IMR-90 (cell line): ENCODE measurements around the gene GAREM1. TPM values are rescaled to one million over a fixed set of nuclear protein-coding genes. Genes with fewer than 3 reads are reported as not detected.

Experiments
- ATAC-seq: fragments of 200-7000 bp; cut with Tn5 transposase; 2 replicates; pipeline ENCODE4 v1.9.1; 2020; ENCODE audit warnings: low read depth, mild to moderate bottlenecking, moderate library complexity
- BruUV-seq: library from RNA; stranded (reverse); fragments of 400-500 nt; replicated peaks from 2 replicates; lab custom pipeline; 2021; lab: Mats Ljungman, UMichigan
- CTCF ChIA-PET: fragments of 300-600 bp; formaldehyde crosslinking; extraction: SDS; loops from one replicate; lab custom pipeline; 2021; ENCODE audit warnings: antibody characterized with exemption; lab: Yijun Ruan, JAX
- POLR2A ChIA-PET: fragments of 300-600 bp; sonication (Branson Sonifier 250); formaldehyde crosslinking; loops from one replicate; lab custom pipeline; 2022; ENCODE audit warnings: antibody characterized with exemption; ENCODE audit not compliant: unreplicated experiment; lab: Charles Lee
- DNase-seq: peaks from one replicate; pipeline ENCODE4 v3.0.0; 2013
- H2AFZ ChIP-seq: replicated peaks from 2 replicates; pipeline ENCODE3; 2013; ENCODE audit warnings: low read length, mild to moderate bottlenecking; ENCODE audit not compliant: poor library complexity
- H2AK5ac ChIP-seq: 2 replicates; pipeline ENCODE4 v1.6.1; 2013; ENCODE audit warnings: low read depth, low read length, inconsistent platforms
- H2AK9ac ChIP-seq: replicated peaks from 2 replicates; pipeline ENCODE3; 2013; ENCODE audit warnings: mild to moderate bottlenecking, low read depth, low read length, moderate library complexity; ENCODE audit not compliant: poor library complexity
- H2BK120ac ChIP-seq: 2 replicates; pipeline ENCODE4 v1.6.1; 2013; ENCODE audit warnings: low read depth, low read length, inconsistent platforms
- H2BK15ac ChIP-seq: 3 replicates; pipeline ENCODE4 v1.6.1; 2013; ENCODE audit warnings: low read depth, low read length, inconsistent platforms
- H2BK20ac ChIP-seq: 2 replicates; pipeline ENCODE4 v1.6.1; 2013; ENCODE audit warnings: low read depth, mild to moderate bottlenecking, inconsistent platforms, low read length, moderate library complexity
- H2BK5ac ChIP-seq: 2 replicates; pipeline ENCODE4 v1.6.1; 2013; ENCODE audit warnings: mild to moderate bottlenecking, low read depth, low read length, inconsistent platforms; ENCODE audit not compliant: poor library complexity, severe bottlenecking
- H3K14ac ChIP-seq: replicated peaks from 2 replicates; pipeline ENCODE4 v1.6.1; 2013; ENCODE audit warnings: low read depth, low read length, inconsistent platforms
- H3K18ac ChIP-seq: 2 replicates; pipeline ENCODE4 v1.6.1; 2013; ENCODE audit warnings: low read depth, low read length, control low read depth
- H3K23ac ChIP-seq: 2 replicates; pipeline ENCODE4 v1.6.1; 2013; ENCODE audit warnings: low read depth, low read length, inconsistent platforms
- H3K27ac ChIP-seq: 2 replicates; pipeline ENCODE4 v1.5.1; 2013; ENCODE audit warnings: mild to moderate bottlenecking, control low read depth, low read length; ENCODE audit not compliant: insufficient read depth
- H3K27me3 ChIP-seq: 2 replicates; pipeline ENCODE4 v1.6.1; 2013; ENCODE audit warnings: low read length; ENCODE audit not compliant: control insufficient read depth, insufficient read depth
- H3K36me3 ChIP-seq: 2 replicates; pipeline ENCODE4 v1.6.1; 2013; ENCODE audit warnings: low read length, mixed read lengths; ENCODE audit not compliant: control insufficient read depth, insufficient read depth
- H3K4ac ChIP-seq: 2 replicates; pipeline ENCODE4 v1.6.1; 2013; ENCODE audit warnings: low read depth, low read length, inconsistent platforms
- H3K4me1 ChIP-seq: 2 replicates; pipeline ENCODE4 v1.6.1; 2013; ENCODE audit warnings: low read length, mixed read lengths; ENCODE audit not compliant: control insufficient read depth, insufficient read depth
- H3K4me2 ChIP-seq: 2 replicates; pipeline ENCODE4 v1.6.1; 2013; ENCODE audit warnings: low read depth, mild to moderate bottlenecking, control low read depth, low read length, moderate library complexity
- H3K4me3 ChIP-seq: 2 replicates; pipeline ENCODE4 v1.5.1; 2013; ENCODE audit warnings: low read depth, mild to moderate bottlenecking, control low read depth, low read length, moderate library complexity; ENCODE audit not compliant: insufficient read depth
- H3K56ac ChIP-seq: 2 replicates; pipeline ENCODE4 v1.6.1; 2013; ENCODE audit warnings: low read length, inconsistent platforms; ENCODE audit not compliant: insufficient read depth; ENCODE audit errors: extremely low read depth
- H3K79me1 ChIP-seq, 2 experiments: 2 replicates each; pipeline ENCODE4 v1.6.1; 2013; ENCODE audit warnings: low read length in 2 of 2, inconsistent platforms in 1 of 2, low read depth in 1 of 2
- H3K9ac ChIP-seq: 2 replicates; pipeline ENCODE4 v1.6.1; 2013; ENCODE audit warnings: low read depth, low read length, control low read depth
- H3K9me1 ChIP-seq: 2 replicates; pipeline ENCODE4 v1.6.1; 2013; ENCODE audit warnings: low read length, inconsistent platforms; ENCODE audit not compliant: insufficient read depth
- H3K9me3 ChIP-seq: 2 replicates; pipeline ENCODE4 v1.6.1; 2013; ENCODE audit warnings: low read length; ENCODE audit not compliant: control insufficient read depth, insufficient read depth
- H4K20me1 ChIP-seq: 2 replicates; pipeline ENCODE4 v1.6.1; 2013; ENCODE audit warnings: low read length, inconsistent platforms; ENCODE audit not compliant: insufficient read depth
- H4K5ac ChIP-seq: 2 replicates; pipeline ENCODE4 v1.6.1; 2013; ENCODE audit warnings: mild to moderate bottlenecking, low read depth, low read length, control low read depth
- H4K8ac ChIP-seq, 2 experiments: 2 replicates each; pipeline ENCODE4 v1.6.1; 2013; ENCODE audit warnings: low read depth in 2 of 2, low read length in 2 of 2, control low read depth in 1 of 2, inconsistent platforms in 1 of 2
- H4K91ac ChIP-seq: 2 replicates; pipeline ENCODE4 v1.6.1; 2013; ENCODE audit warnings: low read depth, low read length, inconsistent platforms; ENCODE audit not compliant: insufficient read depth
- BHLHE40 ChIP-seq: fragments of 150-350 bp; IDR thresholded peaks from 2 replicates; pipeline ENCODE4 v1.6.1; 2016; ENCODE audit warnings: mild to moderate bottlenecking, low read depth, low read length
- CEBPB ChIP-seq: IDR thresholded peaks from 2 replicates; pipeline ENCODE4 v1.6.1; 2012; ENCODE audit warnings: low read depth, low read length, improper control_type of control experiment
- CHD1 ChIP-seq: IDR thresholded peaks from 2 replicates; pipeline ENCODE4 v1.6.1; 2012; ENCODE audit warnings: low read depth, low read length, improper control_type of control experiment
- FOS ChIP-seq: fragments of 150-350 bp; IDR thresholded peaks from 2 replicates; pipeline ENCODE4 v1.6.1; 2016; ENCODE audit warnings: low read depth, low read length
- MAFK ChIP-seq: IDR thresholded peaks from 2 replicates; pipeline ENCODE4 v1.6.1; 2012; ENCODE audit warnings: low read depth, low read length, improper control_type of control experiment
- MAZ ChIP-seq: IDR thresholded peaks from 2 replicates; pipeline ENCODE4 v1.6.1; 2012; ENCODE audit warnings: low read depth, mild to moderate bottlenecking, low read length, improper control_type of control experiment, moderate library complexity, borderline replicate concordance
- MXI1 ChIP-seq: IDR thresholded peaks from 2 replicates; pipeline ENCODE4 v1.6.1; 2012; ENCODE audit warnings: low read depth, mild to moderate bottlenecking, low read length, moderate library complexity, borderline replicate concordance
- NFE2L2 ChIP-seq: fragments of 150-350 bp; IDR thresholded peaks from 2 replicates; pipeline ENCODE4 v1.6.1; 2016; ENCODE audit warnings: low read depth, mild to moderate bottlenecking, low read length
- POLR2A ChIP-seq: IDR thresholded peaks from 2 replicates; pipeline ENCODE4 v1.6.1; 2012; ENCODE audit warnings: mild to moderate bottlenecking, low read depth, low read length
- RAD21 ChIP-seq: IDR thresholded peaks from 2 replicates; pipeline ENCODE4 v1.6.1; 2012; ENCODE audit warnings: low read length, improper control_type of control experiment
- RCOR1 ChIP-seq: IDR thresholded peaks from 2 replicates; pipeline ENCODE4 v1.6.1; 2012; ENCODE audit warnings: mild to moderate bottlenecking, low read length, improper control_type of control experiment; ENCODE audit not compliant: insufficient replicate concordance
- RFX5 ChIP-seq: IDR thresholded peaks from 2 replicates; pipeline ENCODE4 v1.8.0; 2012; ENCODE audit warnings: low read depth, mild to moderate bottlenecking, low read length, moderate library complexity
- SMC3 ChIP-seq: fragments of 150-350 bp; IDR thresholded peaks from 2 replicates; pipeline ENCODE4 v1.6.1; 2016; ENCODE audit warnings: low read depth, mild to moderate bottlenecking, antibody characterized with exemption, low read length, moderate library complexity
- WGBS, 2 experiments: methylation state at CpG; one replicate each; pipeline versions ENCODE4 v1.1.5 to v1.1.7; 2013; ENCODE audit warnings: missing lambda C conversion rate in 2 of 2; ENCODE audit not compliant: insufficient read length in 1 of 2; ENCODE audit errors: extremely low coverage in 2 of 2; 5-methylcytosine and 5-hydroxymethylcytosine counted together
- dilution Hi-C: fragments of 300-500 bp; cut with HindIII; formaldehyde crosslinking; loops from one replicate; pipeline ENCODE4 v1.14.3; 2018; ENCODE audit warnings: low sequenced_read_pairs; ENCODE audit not compliant: unreplicated experiment
- in situ Hi-C: fragments of 300-500 bp; cut with MboI; formaldehyde crosslinking; loops from 3 replicates; pipeline ENCODE4 v1.14.3; 2019; ENCODE audit warnings: low sequenced_read_pairs, inconsistent platforms, mixed read lengths
- intact Hi-C: fragments of 100-400 bp; cut with micrococcal nuclease; formaldehyde crosslinking; loops from 2 replicates; pipeline ENCODE4 v1.10.0; 2022
- polyA plus RNA-seq, 3 experiments: library from polyadenylated mRNA; depleted of rRNA; stranded (reverse); fragments of >200 nt; gene quantifications; 2 replicates each; pipeline ENCODE4 v1.2.3, GENCODE V29; 2012; ENCODE audit warnings: low replicate concordance in 1 of 3
- total RNA-seq: library from RNA; depleted of rRNA; stranded (reverse); fragments of >200 nt; gene quantifications from 2 replicates; pipeline ENCODE4 v1.2.3, GENCODE V29; 2012
- TF ChIP-seq, protein P1 (sequence below): fragments of 150-350 bp; IDR thresholded peaks from 2 replicates; pipeline ENCODE4 v1.6.1; 2017; ENCODE audit warnings: mild to moderate bottlenecking, antibody characterized with exemption, low read length, low read depth
- TF ChIP-seq, protein P2 (sequence below): conservative IDR thresholded peaks from 2 replicates; pipeline ENCODE4 v1.5.1; 2012; ENCODE audit warnings: mild to moderate bottlenecking, low read depth, low read length, improper control_type of control experiment
- TF ChIP-seq, protein P3 (sequence below): fragments of 150-350 bp; IDR thresholded peaks from 2 replicates; pipeline ENCODE4 v1.6.1; 2016; ENCODE audit warnings: low read depth, mild to moderate bottlenecking, low read length, moderate library complexity, borderline replicate concordance

GAREM1 gene
- total and polyA plus RNA-seq, 2 of the 4 experiments (the other 2 are of a cell fraction) = 1.4 to 2.3 TPM

DNA sequence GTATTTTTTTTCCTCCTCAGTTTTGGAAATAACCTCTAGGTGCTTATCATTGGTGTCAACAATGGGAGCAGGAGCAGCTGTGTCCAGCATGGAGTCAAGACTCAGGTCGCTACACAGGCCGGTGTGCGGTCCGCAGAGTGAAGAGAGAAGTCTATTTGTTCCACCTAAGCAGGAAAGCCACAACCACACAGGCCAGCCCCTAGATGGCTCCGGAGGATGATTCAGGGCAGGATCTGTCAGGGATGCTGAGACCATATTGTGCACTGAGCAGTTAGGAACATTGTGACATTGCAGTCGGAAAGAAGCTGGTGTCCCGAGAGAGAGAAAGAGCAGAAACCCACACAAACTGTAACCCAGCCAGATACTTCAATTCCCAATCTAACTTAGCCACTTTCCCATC, 136.9 kb downstream of the GAREM1 start:
- ChIA-PET POLR2A (no interaction called here), CTCF (interaction anchor here (1.2 kb wide), 1 partner anchor 137 kb away, joined by 7 read pairs; the partner anchor contains the start of gene GAREM1)
- Histone ChIP-seq H2AFZ (no peak overlapping the region), H4K20me1 (no peaks in the 10 kb centered on the region), H3K4me1 (peaks cover 6% of the 10 kb centered on the region; the same call in 1 of the 2 replicates), H2AK5ac (no peak overlapping the region), H4K5ac (no peak overlapping the region), H3K9me3 (no peaks in the 10 kb centered on the region), H4K8ac (no peak overlapping the region), H3K4me2 (no peak overlapping the region), H2BK5ac (no peak overlapping the region), H3K9me1 (no peaks in the 10 kb centered on the region), H2BK15ac (no peak overlapping the region), H3K27me3 (no peaks in the 10 kb centered on the region), H3K56ac (no peak overlapping the region), H2BK120ac (no peak overlapping the region), H3K14ac (no peak overlapping the region), H4K91ac (no peak overlapping the region), H3K4ac (no peak overlapping the region), H3K27ac (no peak overlapping the region), H3K23ac (no peak overlapping the region), H2AK9ac (no peak overlapping the region), H3K4me3 (no peak overlapping the region), H3K18ac (no peak overlapping the region), H2BK20ac (no peak overlapping the region), H3K79me1 (no peaks in the 10 kb centered on the region), H3K36me3 (no peaks in the 10 kb centered on the region), H3K9ac (no peak overlapping the region)
- in situ Hi-C loops = no loop called here
- 83% methylated on average over 1 of the region's 7 CpGs; no CpG with 5 or more reads in 1 of the 2 experiments for WGBS, 2 experiments
- TF ChIP-seq SMC3 = no peak
- no peak for TF ChIP-seq RCOR1
- TF ChIP-seq MAFK = no peak
- TF ChIP-seq NFE2L2 = no peak
- TF ChIP-seq, protein P1, sequence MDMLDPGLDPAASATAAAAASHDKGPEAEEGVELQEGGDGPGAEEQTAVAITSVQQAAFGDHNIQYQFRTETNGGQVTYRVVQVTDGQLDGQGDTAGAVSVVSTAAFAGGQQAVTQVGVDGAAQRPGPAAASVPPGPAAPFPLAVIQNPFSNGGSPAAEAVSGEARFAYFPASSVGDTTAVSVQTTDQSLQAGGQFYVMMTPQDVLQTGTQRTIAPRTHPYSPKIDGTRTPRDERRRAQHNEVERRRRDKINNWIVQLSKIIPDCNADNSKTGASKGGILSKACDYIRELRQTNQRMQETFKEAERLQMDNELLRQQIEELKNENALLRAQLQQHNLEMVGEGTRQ = no peak
- no peak for TF ChIP-seq BHLHE40
- no peak for TF ChIP-seq RAD21
- TF ChIP-seq, protein P2, sequence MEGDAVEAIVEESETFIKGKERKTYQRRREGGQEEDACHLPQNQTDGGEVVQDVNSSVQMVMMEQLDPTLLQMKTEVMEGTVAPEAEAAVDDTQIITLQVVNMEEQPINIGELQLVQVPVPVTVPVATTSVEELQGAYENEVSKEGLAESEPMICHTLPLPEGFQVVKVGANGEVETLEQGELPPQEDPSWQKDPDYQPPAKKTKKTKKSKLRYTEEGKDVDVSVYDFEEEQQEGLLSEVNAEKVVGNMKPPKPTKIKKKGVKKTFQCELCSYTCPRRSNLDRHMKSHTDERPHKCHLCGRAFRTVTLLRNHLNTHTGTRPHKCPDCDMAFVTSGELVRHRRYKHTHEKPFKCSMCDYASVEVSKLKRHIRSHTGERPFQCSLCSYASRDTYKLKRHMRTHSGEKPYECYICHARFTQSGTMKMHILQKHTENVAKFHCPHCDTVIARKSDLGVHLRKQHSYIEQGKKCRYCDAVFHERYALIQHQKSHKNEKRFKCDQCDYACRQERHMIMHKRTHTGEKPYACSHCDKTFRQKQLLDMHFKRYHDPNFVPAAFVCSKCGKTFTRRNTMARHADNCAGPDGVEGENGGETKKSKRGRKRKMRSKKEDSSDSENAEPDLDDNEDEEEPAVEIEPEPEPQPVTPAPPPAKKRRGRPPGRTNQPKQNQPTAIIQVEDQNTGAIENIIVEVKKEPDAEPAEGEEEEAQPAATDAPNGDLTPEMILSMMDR = no peak
- TF ChIP-seq CEBPB = no peak
- TF ChIP-seq RFX5 = no peak
- no peak for TF ChIP-seq CHD1
- TF ChIP-seq, protein P3, sequence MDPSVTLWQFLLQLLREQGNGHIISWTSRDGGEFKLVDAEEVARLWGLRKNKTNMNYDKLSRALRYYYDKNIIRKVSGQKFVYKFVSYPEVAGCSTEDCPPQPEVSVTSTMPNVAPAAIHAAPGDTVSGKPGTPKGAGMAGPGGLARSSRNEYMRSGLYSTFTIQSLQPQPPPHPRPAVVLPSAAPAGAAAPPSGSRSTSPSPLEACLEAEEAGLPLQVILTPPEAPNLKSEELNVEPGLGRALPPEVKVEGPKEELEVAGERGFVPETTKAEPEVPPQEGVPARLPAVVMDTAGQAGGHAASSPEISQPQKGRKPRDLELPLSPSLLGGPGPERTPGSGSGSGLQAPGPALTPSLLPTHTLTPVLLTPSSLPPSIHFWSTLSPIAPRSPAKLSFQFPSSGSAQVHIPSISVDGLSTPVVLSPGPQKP = no peak
- TF ChIP-seq MAZ = no peak
- TF ChIP-seq MXI1 = no peak
- TF ChIP-seq FOS = no peak
- TF ChIP-seq POLR2A = no peak
- dilution Hi-C loops = no loop called here
- DNase-seq = no peak
- intact Hi-C loops = no loop called here
- no TSS peak for BruUV-seq
- ATAC-seq = peak; percentile 27; the same call in 1 of the 2 replicates
